ENCODE results near the gene XCL2.

Gene XCL2

DNA sequence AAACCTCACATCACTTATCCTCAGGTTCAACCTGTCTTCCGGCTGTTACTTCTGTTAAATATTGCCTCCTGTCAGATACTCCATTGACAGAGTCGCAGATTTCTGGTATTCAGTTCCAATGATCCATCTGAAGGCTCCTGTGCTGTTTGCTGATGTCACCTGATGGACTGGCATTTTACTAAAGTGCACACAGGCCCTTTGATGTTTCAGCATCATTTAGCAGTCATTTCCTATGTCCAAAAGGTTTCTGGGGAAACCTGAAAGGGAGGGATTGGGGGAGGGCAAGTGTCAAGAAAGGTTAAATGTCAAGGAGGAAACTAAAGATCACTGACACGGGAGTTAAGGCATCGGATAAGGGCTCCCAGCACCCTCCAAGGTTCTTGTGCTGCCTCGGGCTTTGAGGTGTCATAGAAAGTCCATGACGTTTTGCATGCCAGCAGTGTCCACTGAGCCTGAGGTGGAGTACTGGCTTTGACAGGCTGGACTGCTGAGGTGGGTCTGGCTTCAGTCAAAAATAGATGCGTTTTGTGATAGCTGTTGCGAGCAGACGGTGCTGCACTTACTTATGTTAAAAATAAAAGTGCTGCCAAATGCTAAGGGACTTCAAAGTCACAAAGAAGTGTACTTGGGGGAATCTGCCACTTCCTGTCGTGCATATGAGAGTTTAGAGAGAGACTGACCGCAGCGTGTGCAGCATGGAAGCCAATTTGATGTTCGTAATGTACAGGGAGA is 30.8 kb downstream of the XCL2 start:
- DNase-seq: no peak

GRCh38 chr1:168509875-168510791 is 33.7 kb downstream of the XCL2 start:
- DNase-seq: no peak

- no peak for DNase-seq
Observed at GRCh38 chr1:168509210-168509609, 34.6 kb downstream of the XCL2 start.

DNA sequence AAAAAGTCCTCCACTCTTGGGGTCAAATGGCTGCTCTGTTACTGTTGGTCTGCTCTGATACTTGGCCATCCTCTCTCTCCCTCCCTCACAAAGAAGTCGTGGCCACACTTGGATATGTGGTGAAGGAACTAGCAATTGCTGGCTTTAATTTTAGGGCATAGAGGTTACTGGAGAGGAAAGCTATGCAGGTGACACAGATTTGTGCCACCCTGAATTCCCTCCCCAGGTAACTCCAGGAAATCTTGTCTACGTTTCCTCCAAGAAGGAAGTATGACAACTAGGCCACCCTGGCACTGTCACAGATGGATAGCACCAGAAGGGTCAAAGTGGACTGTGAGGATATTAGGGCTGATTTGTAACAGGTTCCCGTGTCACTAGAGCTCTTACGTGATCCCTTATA is 36.0 kb downstream of the XCL2 start:
- DNase-seq: no peak

GRCh38 chr1:168507231-168507630 is 36.6 kb downstream of the XCL2 start:
- DNase-seq: no peak

- DNase-seq: no peak
Observed at GRCh38 chr1:168506204-168506819, 37.5 kb downstream of the XCL2 start.

DNA sequence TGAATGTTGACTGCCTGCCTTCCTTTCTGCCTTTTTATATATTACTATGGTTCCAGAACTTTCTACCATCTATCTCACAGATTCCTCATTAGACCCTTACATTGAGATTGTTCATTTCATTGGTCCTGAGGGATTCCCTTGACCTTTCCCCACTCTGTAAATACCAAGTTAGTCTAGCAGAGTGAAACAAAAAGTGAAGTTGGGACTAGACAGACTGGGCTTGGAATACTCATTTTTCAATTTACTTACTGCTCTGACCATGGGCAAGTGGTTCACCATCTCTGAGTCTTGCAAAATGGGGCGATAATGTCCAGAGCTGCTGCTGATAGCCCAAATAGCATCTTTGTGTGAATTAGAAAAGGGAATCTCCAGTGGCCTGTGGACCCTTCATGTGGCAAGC is 38.8 kb downstream of the XCL2 start:
- DNase-seq: no peak

- DNase-seq: no peak
Observed at GRCh38 chr1:168504064-168504837, 39.5 kb downstream of the XCL2 start.

DNA sequence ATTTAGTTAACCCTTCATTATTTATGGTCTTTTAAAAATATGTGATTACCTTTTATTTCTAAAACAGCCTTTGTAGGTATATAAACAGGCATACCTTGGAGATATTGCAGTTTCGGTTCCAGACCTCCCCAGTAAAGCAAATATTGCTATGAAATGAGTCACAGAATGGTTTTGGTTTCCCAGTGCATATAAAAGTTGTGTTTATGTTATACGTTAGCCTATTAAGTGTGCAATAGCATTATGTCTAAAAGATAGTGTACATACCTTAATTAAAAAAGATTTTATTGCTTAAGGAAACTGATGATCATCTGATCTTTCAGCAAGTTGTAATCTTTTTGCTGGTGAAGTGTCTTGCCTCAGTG is 44.1 kb downstream of the XCL2 start:
- no peak for DNase-seq

- no peak for DNase-seq
Observed at GRCh38 chr1:168498956-168499687, 44.7 kb downstream of the XCL2 start.

GRCh38 chr1:168498159-168498631 is 45.6 kb downstream of the XCL2 start:
- peak in 1 of 2 experiments; percentile 47 for DNase-seq

DNA sequence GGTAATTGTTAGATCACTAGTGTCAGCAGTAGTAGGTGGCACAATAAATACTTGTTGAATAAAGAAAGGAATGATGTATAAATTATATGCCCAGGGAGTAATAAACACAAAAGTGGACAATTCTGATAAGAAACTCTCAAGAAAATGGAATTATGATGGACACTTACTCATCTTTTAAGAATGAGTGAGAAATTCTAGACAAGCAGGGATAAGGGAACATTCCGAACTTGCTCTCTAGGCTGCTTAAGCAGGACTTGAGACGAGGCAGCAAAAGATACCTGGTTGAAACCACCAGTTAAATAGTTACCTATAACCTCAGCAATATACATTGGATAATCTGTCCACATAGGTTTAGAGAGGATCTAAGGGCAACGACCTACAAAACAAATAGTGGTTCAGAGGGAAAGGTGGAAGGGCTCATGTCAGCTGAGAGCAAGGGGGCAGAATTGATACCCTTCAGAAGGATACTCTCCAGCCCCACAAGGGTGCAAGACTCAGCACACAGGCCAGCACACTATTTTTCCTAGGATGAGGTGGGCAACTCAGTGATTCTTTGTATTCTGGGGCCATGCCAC is 46.3 kb downstream of the XCL2 start:
- DNase-seq: no peak

DNA sequence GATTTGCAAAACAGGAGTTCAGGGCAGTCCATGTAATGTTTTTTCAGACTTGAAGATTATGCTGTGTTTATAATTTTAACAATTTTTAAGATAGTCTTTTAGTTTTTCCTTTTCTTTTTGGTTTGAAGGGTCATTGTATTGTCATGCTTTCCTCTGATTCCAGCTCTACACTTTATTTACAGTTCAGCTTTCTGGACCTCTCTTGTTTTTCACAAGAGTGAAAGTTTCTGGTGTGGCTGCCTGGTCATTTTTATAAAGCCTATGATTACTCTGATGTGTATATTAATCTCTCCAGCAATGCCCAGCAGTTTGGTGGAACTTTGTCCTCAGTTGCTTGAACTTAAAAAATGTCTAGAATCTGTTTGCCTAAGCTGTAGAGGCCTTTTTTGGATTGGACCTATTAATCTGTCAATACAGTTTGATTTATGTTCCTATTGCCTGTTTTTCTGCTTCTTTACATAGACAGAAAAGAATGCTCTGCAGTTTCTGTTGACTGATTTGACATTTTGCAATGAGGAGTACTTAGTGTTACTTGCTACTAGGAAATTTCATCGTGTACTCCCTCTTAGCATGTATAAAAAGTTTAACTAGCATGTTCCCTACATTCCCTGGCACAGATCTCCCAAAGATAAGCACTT is 52.2 kb downstream of the XCL2 start:
- no peak for DNase-seq

Data from NCI-H446 (cell line).